ENCODE data around the gene SLC12A7. TPM values are rescaled to one million over a fixed set of nuclear protein-coding genes. Genes with fewer than 3 reads are reported as not detected.

The SLC12A7 gene
- total and polyA plus RNA-seq, 4 experiments from 2014 or later, result 11.7 to 32.9 (median 26.5) TPM

- no peak for DNase-seq
- CTCF ChIA-PET (ENCODE audit: partially characterized antibody), result no interaction called here
- intact Hi-C loops (cut with micrococcal nuclease), result no loop called here
- Mint-ChIP-seq H3K27me3 (no peaks in the 10 kb centered on the region), H3K9me3 (no peaks in the 10 kb centered on the region), H3K4me3 (no peak overlapping the region), H3K36me3 (peaks cover 0 to 10% of the 10 kb centered on the region in 2 donors), H3K4me1 (no peaks in the 10 kb centered on the region), H3K27ac (no peak overlapping the region)
- no peaks in the 10 kb centered on the region for H3K27me3 ChIP-seq (ENCODE audit: insufficient read depth, low read length)
- H3K4me1 ChIP-seq (ENCODE audit: insufficient read depth, low read length), result no peaks in the 10 kb centered on the region
- H3K36me3 ChIP-seq (ENCODE audit: insufficient read depth, low read length), result peaks cover 5% of the 10 kb centered on the region
- H3K9me3 ChIP-seq (ENCODE audit: control insufficient read depth in 1 of 2, low read length in 2 of 2), result no peaks in the 10 kb centered on the region
- H3K4me3 ChIP-seq (ENCODE audit: low read length in 2 of 2), result no peak overlapping the region
- no peak overlapping the region for H3K27ac ChIP-seq (ENCODE audit: low read depth, low read length)
- POLR2A ChIA-PET (ENCODE audit: partially characterized antibody), result no interaction called here
Measured at GRCh38 chr5:1067141-1068121, 44.4 kb downstream of the SLC12A7 start.

- no peaks in the 10 kb centered on the region for H3K4me1 ChIP-seq (ENCODE audit: insufficient read depth, low read length)
- CTCF ChIA-PET (ENCODE audit: partially characterized antibody), result no interaction called here
- peaks cover 5% of the 10 kb centered on the region for H3K36me3 ChIP-seq (ENCODE audit: insufficient read depth, low read length)
- Mint-ChIP-seq H3K4me1 (no peaks in the 10 kb centered on the region), H3K36me3 (peaks cover 4 to 13% of the 10 kb centered on the region in 2 donors), H3K27me3 (no peaks in the 10 kb centered on the region), H3K9me3 (no peaks in the 10 kb centered on the region), H3K27ac (peak overlapping the region in 1 of 7 donors; percentile 53), H3K4me3 (no peak overlapping the region)
- no peaks in the 10 kb centered on the region for H3K27me3 ChIP-seq (ENCODE audit: insufficient read depth, low read length)
- DNase-seq, result no peak
- H3K27ac ChIP-seq (ENCODE audit: low read depth, low read length), result no peak overlapping the region
- H3K9me3 ChIP-seq (ENCODE audit: control insufficient read depth in 1 of 2, low read length in 2 of 2), result no peaks in the 10 kb centered on the region
- H3K4me3 ChIP-seq (ENCODE audit: low read length in 2 of 2), result no peak overlapping the region
- intact Hi-C loops (cut with micrococcal nuclease), result no loop called here
- POLR2A ChIA-PET (ENCODE audit: partially characterized antibody), result no interaction called here
Measured at GRCh38 chr5:1066676-1067075, 45.2 kb downstream of the SLC12A7 start.

GRCh38 chr5:1065891-1066650 is 45.8 kb downstream of the SLC12A7 start:
- intact Hi-C loops (cut with micrococcal nuclease), result no loop called here
- no peak for DNase-seq
- Mint-ChIP-seq H3K4me3 (no peak overlapping the region), H3K4me1 (no peaks in the 10 kb centered on the region), H3K9me3 (no peaks in the 10 kb centered on the region), H3K36me3 (peaks cover 4 to 13% of the 10 kb centered on the region in 2 donors), H3K27me3 (no peaks in the 10 kb centered on the region), H3K27ac (no peak overlapping the region)
- Histone ChIP-seq H3K9me3 (ENCODE audit: control insufficient read depth in 1 of 2, low read length in 2 of 2) (no peaks in the 10 kb centered on the region), H3K4me1 (ENCODE audit: insufficient read depth, low read length) (no peaks in the 10 kb centered on the region), H3K36me3 (ENCODE audit: insufficient read depth, low read length) (peaks cover 5% of the 10 kb centered on the region), H3K4me3 (ENCODE audit: low read length in 2 of 2) (no peak overlapping the region), H3K27me3 (ENCODE audit: insufficient read depth, low read length) (no peaks in the 10 kb centered on the region), H3K27ac (ENCODE audit: low read depth, low read length) (no peak overlapping the region)
- POLR2A ChIA-PET (ENCODE audit: partially characterized antibody), result no interaction called here
- CTCF ChIA-PET (ENCODE audit: partially characterized antibody), result no interaction called here

GRCh38 chr5:1065143-1065750 is 46.6 kb downstream of the SLC12A7 start:
- Histone ChIP-seq H3K36me3 (ENCODE audit: insufficient read depth, low read length) (peaks cover 5% of the 10 kb centered on the region), H3K4me1 (ENCODE audit: insufficient read depth, low read length) (no peaks in the 10 kb centered on the region), H3K9me3 (ENCODE audit: control insufficient read depth in 1 of 2, low read length in 2 of 2) (no peaks in the 10 kb centered on the region), H3K4me3 (ENCODE audit: low read length in 2 of 2) (no peak overlapping the region), H3K27me3 (ENCODE audit: insufficient read depth, low read length) (no peaks in the 10 kb centered on the region), H3K27ac (ENCODE audit: low read depth, low read length) (no peak overlapping the region)
- Mint-ChIP-seq H3K36me3 (peaks cover 6 to 13% of the 10 kb centered on the region in 2 donors), H3K4me3 (no peak overlapping the region), H3K4me1 (no peaks in the 10 kb centered on the region), H3K27ac (no peak overlapping the region), H3K27me3 (no peaks in the 10 kb centered on the region), H3K9me3 (no peaks in the 10 kb centered on the region)
- ChIA-PET POLR2A (ENCODE audit: partially characterized antibody) (no interaction called here), CTCF (ENCODE audit: partially characterized antibody) (no interaction called here)
- DNase-seq, result no peak
- intact Hi-C loops (cut with micrococcal nuclease), result no loop called here

GRCh38 chr5:1064383-1065142 is 47.3 kb downstream of the SLC12A7 start:
- Mint-ChIP-seq H3K9me3 (no peaks in the 10 kb centered on the region), H3K4me3 (no peak overlapping the region), H3K27me3 (no peaks in the 10 kb centered on the region), H3K4me1 (no peaks in the 10 kb centered on the region), H3K27ac (peak overlapping the region in 1 of 7 donors; percentile 60), H3K36me3 (peaks cover 11 to 13% of the 10 kb centered on the region in 2 donors)
- H3K4me3 ChIP-seq (ENCODE audit: low read length in 2 of 2), result no peak overlapping the region
- H3K9me3 ChIP-seq (ENCODE audit: control insufficient read depth in 1 of 2, low read length in 2 of 2), result no peaks in the 10 kb centered on the region
- peaks cover 5% of the 10 kb centered on the region for H3K36me3 ChIP-seq (ENCODE audit: insufficient read depth, low read length)
- no peaks in the 10 kb centered on the region for H3K27me3 ChIP-seq (ENCODE audit: insufficient read depth, low read length)
- no peak overlapping the region for H3K27ac ChIP-seq (ENCODE audit: low read depth, low read length)
- H3K4me1 ChIP-seq (ENCODE audit: insufficient read depth, low read length), result no peaks in the 10 kb centered on the region
- intact Hi-C loops (cut with micrococcal nuclease), result no loop called here
- ChIA-PET POLR2A (ENCODE audit: partially characterized antibody) (no interaction called here), CTCF (ENCODE audit: partially characterized antibody) (no interaction called here)
- no peak for DNase-seq

DNA sequence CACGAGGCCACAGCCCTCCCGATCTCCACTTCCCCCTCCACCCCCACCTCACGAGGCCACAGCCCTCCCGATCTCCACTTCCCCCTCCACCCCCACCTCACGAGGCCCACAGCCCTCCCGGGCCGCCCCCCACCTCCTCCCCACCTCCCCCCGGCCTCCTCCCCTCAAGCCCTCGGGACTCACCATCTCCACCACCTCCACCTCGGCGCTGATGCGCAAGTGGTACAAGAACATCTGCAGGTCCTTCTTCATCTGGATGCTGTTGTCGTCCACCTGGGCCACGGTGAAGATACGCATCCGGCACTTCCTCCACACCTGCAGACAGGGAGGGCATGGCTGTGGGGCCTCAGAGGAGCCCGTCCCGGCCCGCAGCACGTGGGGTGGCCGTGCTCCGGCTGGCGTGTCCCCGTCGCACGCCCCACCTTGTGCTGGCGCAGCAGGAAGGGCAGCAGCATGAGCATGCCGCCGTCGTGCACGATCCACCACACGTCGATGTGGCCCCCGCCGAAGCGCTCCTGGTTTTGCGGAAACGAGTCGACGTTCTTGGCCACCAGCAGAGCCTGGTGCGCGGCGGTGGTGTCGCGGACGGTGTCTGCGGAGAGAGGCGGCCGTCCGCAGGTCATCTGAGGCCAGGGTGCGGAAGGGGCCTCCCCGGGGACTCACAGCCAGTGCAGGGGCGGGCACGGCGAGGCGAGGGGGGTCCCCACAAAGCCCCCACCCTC is 48.0 kb downstream of the SLC12A7 start:
- H3K4me1 Mint-ChIP-seq, result no peaks in the 10 kb centered on the region
- Histone ChIP-seq H3K27me3 (ENCODE audit: insufficient read depth, low read length) (no peaks in the 10 kb centered on the region), H3K9me3 (ENCODE audit: control insufficient read depth in 1 of 2, low read length in 2 of 2) (no peaks in the 10 kb centered on the region), H3K4me1 (ENCODE audit: insufficient read depth, low read length) (no peaks in the 10 kb centered on the region), H3K4me3 (ENCODE audit: low read length in 2 of 2) (no peak overlapping the region), H3K36me3 (ENCODE audit: insufficient read depth, low read length) (peaks cover 5% of the 10 kb centered on the region), H3K27ac (ENCODE audit: low read depth, low read length) (no peak overlapping the region)
- H3K9me3 Mint-ChIP-seq, result no peaks in the 10 kb centered on the region
- DNase-seq, result no peak
- H3K36me3 Mint-ChIP-seq, result peaks cover 11 to 13% of the 10 kb centered on the region in 2 donors
- H3K4me3 Mint-ChIP-seq, result no peak overlapping the region
- ChIA-PET POLR2A (ENCODE audit: partially characterized antibody) (no interaction called here), CTCF (ENCODE audit: partially characterized antibody) (no interaction called here)
- intact Hi-C loops (cut with micrococcal nuclease), result no loop called here
- H3K27me3 Mint-ChIP-seq, result no peaks in the 10 kb centered on the region
- H3K27ac Mint-ChIP-seq, result no peak overlapping the region
